Loucy (cell line): ENCODE data around the gene SLC5A6.

Experiments used
- H2AFZ ChIP-seq: fragments of 200-600 bp; sonication (generic); 2 replicates; pipeline ENCODE4 v1.6.0; 2016; ENCODE audit warnings: antibody characterized with exemption, mild to moderate bottlenecking, low read length, moderate library complexity
- H3F3A ChIP-seq: fragments of 200-600 bp; 2 replicates; pipeline ENCODE4 v1.6.0; 2016; ENCODE audit warnings: antibody characterized with exemption, low read depth, mild to moderate bottlenecking
- H3K27me3 ChIP-seq: fragments of 200-600 bp; sonication (generic); 2 replicates; pipeline ENCODE4 v1.6.1; 2014; ENCODE audit warnings: low read length, mild to moderate bottlenecking; ENCODE audit not compliant: insufficient read depth, poor library complexity, severe bottlenecking
- H3K36me3 ChIP-seq: fragments of 200-600 bp; sonication (generic); 2 replicates; pipeline ENCODE4 v1.6.1; 2016; ENCODE audit warnings: low read length; ENCODE audit not compliant: insufficient read depth
- H3K4me1 ChIP-seq: fragments of 200-600 bp; sonication (generic); 2 replicates; pipeline ENCODE4 v1.5.1; 2014; ENCODE audit warnings: low read length, mild to moderate bottlenecking; ENCODE audit not compliant: insufficient read depth, poor library complexity, severe bottlenecking
- H3K4me2 ChIP-seq: fragments of 200-600 bp; sonication (generic); 2 replicates; pipeline ENCODE4 v1.6.0; 2014; ENCODE audit warnings: antibody characterized with exemption, low read length, low read depth, mild to moderate bottlenecking; ENCODE audit not compliant: poor library complexity, severe bottlenecking
- H3K4me3 ChIP-seq: fragments of 200-600 bp; sonication (generic); 2 replicates; pipeline ENCODE4 v1.5.1; 2014; ENCODE audit warnings: low read length, mild to moderate bottlenecking, mixed read lengths; ENCODE audit not compliant: poor library complexity, severe bottlenecking
- H3K79me2 ChIP-seq: fragments of 200-600 bp; sonication (generic); 2 replicates; pipeline ENCODE4 v1.6.1; 2014; ENCODE audit warnings: low read length; ENCODE audit not compliant: insufficient read depth
- H3K9ac ChIP-seq: fragments of 200-600 bp; sonication (generic); 2 replicates; pipeline ENCODE4 v1.6.0; 2014; ENCODE audit warnings: mild to moderate bottlenecking, low read depth, low read length, moderate library complexity; ENCODE audit not compliant: poor library complexity, severe bottlenecking
- H3K9me2 ChIP-seq: fragments of 200-600 bp; sonication (generic); replicated peaks from 2 replicates; pipeline ENCODE4 v1.6.1; 2016; ENCODE audit warnings: low read depth, low read length, mixed read lengths
- H3K9me3 ChIP-seq: fragments of 200-600 bp; sonication (generic); 2 replicates; pipeline ENCODE4 v1.6.1; 2014; ENCODE audit warnings: mild to moderate bottlenecking, antibody characterized with exemption, low read length, low read depth; ENCODE audit not compliant: insufficient read depth
- H4K20me1 ChIP-seq: fragments of 200-600 bp; sonication (generic); 2 replicates; pipeline ENCODE4 v1.6.0; 2014; ENCODE audit warnings: antibody characterized with exemption, low read length, mild to moderate bottlenecking; ENCODE audit not compliant: insufficient read depth, poor library complexity, severe bottlenecking
- CTCF ChIP-seq: fragments of 200-600 bp; sonication (generic); conservative IDR thresholded peaks from 2 replicates; pipeline ENCODE4 v1.5.1; 2014; ENCODE audit warnings: mild to moderate bottlenecking, antibody characterized with exemption, low read length
- EZH2phosphoT487 ChIP-seq: fragments of 200-600 bp; IDR thresholded peaks from 2 replicates; pipeline ENCODE4 v1.6.1; 2018; ENCODE audit warnings: antibody characterized with exemption, mild to moderate bottlenecking, moderate library complexity, borderline replicate concordance

SLC5A6 gene

GRCh38 chr2:27158468-27158867 is 53.6 kb downstream of the SLC5A6 start:
- no peak overlapping the region for H3K4me3 ChIP-seq
- no peaks in the 10 kb centered on the region for H3K4me1 ChIP-seq
- no peaks in the 10 kb centered on the region for H3K36me3 ChIP-seq
- no peaks in the 10 kb centered on the region for H3K79me2 ChIP-seq
- no peak overlapping the region for H3K4me2 ChIP-seq
- H2AFZ ChIP-seq: no peak overlapping the region
- TF ChIP-seq EZH2phosphoT487 (no peak), CTCF (no peak)
- no peak overlapping the region for H3K9ac ChIP-seq
- H3F3A ChIP-seq: no peaks in the 10 kb centered on the region
- no peaks in the 10 kb centered on the region for H3K27me3 ChIP-seq
- no peaks in the 10 kb centered on the region for H3K9me2 ChIP-seq
- no peaks in the 10 kb centered on the region for H4K20me1 ChIP-seq
- H3K9me3 ChIP-seq: no peaks in the 10 kb centered on the region

GRCh38 chr2:27155069-27155520 is 57.0 kb downstream of the SLC5A6 start:
- Histone ChIP-seq H3K4me2 (no peak overlapping the region), H4K20me1 (no peaks in the 10 kb centered on the region), H3K4me3 (no peak overlapping the region), H3K79me2 (no peaks in the 10 kb centered on the region), H3F3A (no peaks in the 10 kb centered on the region), H3K4me1 (no peaks in the 10 kb centered on the region), H3K36me3 (no peaks in the 10 kb centered on the region), H2AFZ (no peak overlapping the region), H3K9ac (no peak overlapping the region), H3K9me3 (no peaks in the 10 kb centered on the region), H3K9me2 (no peaks in the 10 kb centered on the region), H3K27me3 (no peaks in the 10 kb centered on the region)
- TF ChIP-seq EZH2phosphoT487: no peak
- no peak for TF ChIP-seq CTCF

GRCh38 chr2:27154488-27154887 is 57.6 kb downstream of the SLC5A6 start:
- H3K36me3 ChIP-seq: no peaks in the 10 kb centered on the region
- no peaks in the 10 kb centered on the region for H4K20me1 ChIP-seq
- H3K27me3 ChIP-seq: no peaks in the 10 kb centered on the region
- no peak overlapping the region for H3K9ac ChIP-seq
- H3K4me1 ChIP-seq: no peaks in the 10 kb centered on the region
- H2AFZ ChIP-seq: no peak overlapping the region
- TF ChIP-seq EZH2phosphoT487 (no peak), CTCF (no peak)
- H3K4me3 ChIP-seq: no peak overlapping the region
- H3K79me2 ChIP-seq: no peaks in the 10 kb centered on the region
- no peak overlapping the region for H3K4me2 ChIP-seq
- no peaks in the 10 kb centered on the region for H3F3A ChIP-seq
- no peaks in the 10 kb centered on the region for H3K9me3 ChIP-seq
- no peaks in the 10 kb centered on the region for H3K9me2 ChIP-seq
